Dedifferentiated amniotic fluid mesenchymal stem cell (primary cell): ENCODE results near the gene INF2.

Source experiments
- DNase-seq: peaks from one replicate; pipeline ENCODE4 v3.0.0-alpha.2; 2016; ENCODE audit errors: extremely low spot score

INF2 gene

GRCh38 chr14:104770851-104771272, 81.4 kb downstream of the INF2 start:
- no peak for DNase-seq

GRCh38 chr14:104771374-104771773, 82.0 kb downstream of the INF2 start:
- no peak for DNase-seq
